DOHH2 (cell line): ENCODE data around the gene IL16.

Experiments used
- H3F3A ChIP-seq: fragments of 200-600 bp; sonication (generic), shearing (Covaris generic); 2 replicates; pipeline ENCODE4 v1.6.0; 2016; ENCODE audit warnings: antibody characterized with exemption, mild to moderate bottlenecking; ENCODE audit not compliant: control insufficient read depth, insufficient read depth
- H3K27ac ChIP-seq: fragments of 200-600 bp; sonication (generic); 2 replicates; pipeline ENCODE4 v1.5.1; 2014; ENCODE audit warnings: low read depth, mild to moderate bottlenecking, low read length, moderate library complexity
- H3K27me3 ChIP-seq: fragments of 200-600 bp; sonication (generic); 2 replicates; pipeline ENCODE4 v1.6.1; 2014; ENCODE audit warnings: mild to moderate bottlenecking, low read length, mixed read lengths; ENCODE audit not compliant: control insufficient read depth
- H3K36me3 ChIP-seq: fragments of 200-600 bp; sonication (generic); 2 replicates; pipeline ENCODE4 v1.6.1; 2014; ENCODE audit warnings: mild to moderate bottlenecking, low read length, moderate library complexity, mixed read lengths; ENCODE audit not compliant: control insufficient read depth
- H3K4me1 ChIP-seq: fragments of 200-600 bp; sonication (generic); 2 replicates; pipeline ENCODE4 v1.6.1; 2014; ENCODE audit warnings: mild to moderate bottlenecking, low read length, mixed read lengths; ENCODE audit not compliant: control insufficient read depth
- H3K4me2 ChIP-seq: fragments of 200-600 bp; sonication (generic); 2 replicates; pipeline ENCODE4 v1.6.0; 2014; ENCODE audit warnings: mild to moderate bottlenecking, low read length, moderate library complexity
- H3K4me3 ChIP-seq: fragments of 200-600 bp; sonication (generic); 2 replicates; pipeline ENCODE4 v1.5.1; 2014; ENCODE audit warnings: mild to moderate bottlenecking, low read length, mixed read lengths
- H3K79me2 ChIP-seq: fragments of 200-600 bp; sonication (generic); 2 replicates; pipeline ENCODE4 v1.6.1; 2014; ENCODE audit warnings: mild to moderate bottlenecking, low read length, mixed read lengths; ENCODE audit not compliant: control insufficient read depth
- H3K9me2 ChIP-seq: fragments of 200-600 bp; sonication (generic); replicated peaks from 2 replicates; pipeline ENCODE4 v1.6.1; 2014; ENCODE audit warnings: mild to moderate bottlenecking, low read length, mixed read lengths; ENCODE audit not compliant: control insufficient read depth
- H3K9me3 ChIP-seq: fragments of 200-600 bp; sonication (generic); 2 replicates; pipeline ENCODE4 v1.6.1; 2014; ENCODE audit warnings: antibody characterized with exemption, low read length, mixed read lengths; ENCODE audit not compliant: control insufficient read depth, insufficient read depth
- H4K20me1 ChIP-seq: fragments of 200-600 bp; sonication (generic); 2 replicates; pipeline ENCODE4 v1.6.0; 2014; ENCODE audit warnings: low read depth, mild to moderate bottlenecking, antibody characterized with exemption, low read length, moderate library complexity; ENCODE audit not compliant: control insufficient read depth, insufficient read depth
- CTCF ChIP-seq: fragments of 200-600 bp; sonication (generic); IDR thresholded peaks from one replicate; pipeline ENCODE4 v1.5.1; 2014; ENCODE audit warnings: antibody characterized with exemption, mild to moderate bottlenecking, low read depth, low read length; ENCODE audit not compliant: poor library complexity, severe bottlenecking
- EZH2phosphoT487 ChIP-seq: fragments of 200-600 bp; sonication (generic); IDR thresholded peaks from 2 replicates; pipeline ENCODE4 v1.6.1; 2017; ENCODE audit warnings: borderline replicate concordance, mild to moderate bottlenecking, antibody characterized with exemption, low read length, moderate library complexity, mixed read lengths

IL16 gene

DNA sequence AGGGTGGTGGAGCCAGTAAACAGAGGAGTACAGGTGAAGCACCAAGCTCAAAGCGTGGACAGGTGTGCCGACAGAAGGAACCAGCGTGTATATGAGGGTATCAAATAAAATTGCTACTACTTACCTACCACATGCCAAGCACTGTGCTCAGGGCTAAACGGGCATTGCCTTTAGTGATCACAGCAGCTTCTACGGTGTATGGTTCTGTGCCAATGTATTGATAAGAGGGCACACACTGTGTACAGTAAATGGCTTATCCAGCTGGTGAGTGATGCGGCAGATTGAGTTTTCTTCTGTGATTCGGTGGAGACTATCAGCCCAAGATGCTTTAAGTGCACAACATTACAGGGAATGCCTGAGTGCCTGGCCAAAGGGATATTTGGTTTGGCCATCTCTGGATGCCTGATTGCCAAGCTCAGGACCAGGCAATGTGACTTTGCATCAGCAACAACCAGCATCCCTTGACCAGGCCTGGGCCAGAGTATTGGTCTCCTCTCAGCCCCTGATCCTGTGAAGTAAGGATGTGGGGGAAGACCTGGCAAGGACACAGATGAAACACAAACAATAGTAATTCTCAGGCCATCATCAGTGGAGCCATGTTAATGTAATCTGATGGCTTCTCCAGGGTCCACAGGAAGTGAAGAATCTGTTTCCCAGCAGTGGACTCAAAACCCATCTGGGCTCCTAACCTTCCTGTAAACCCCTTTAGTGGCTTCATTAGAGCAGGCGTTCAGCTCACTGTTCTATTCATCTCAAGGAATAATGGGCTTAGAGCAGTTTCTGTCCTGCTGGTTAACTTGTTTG is 113.2 kb downstream of the IL16 start:
- no peaks in the 10 kb centered on the region for H4K20me1 ChIP-seq
- H3K9me2 ChIP-seq, result no peaks in the 10 kb centered on the region
- peaks cover 1% of the 10 kb centered on the region for H3K79me2 ChIP-seq
- no peaks in the 10 kb centered on the region for H3K9me3 ChIP-seq
- no peaks in the 10 kb centered on the region for H3K27me3 ChIP-seq
- no peak overlapping the region for H3K27ac ChIP-seq
- H3K4me3 ChIP-seq, result no peak overlapping the region
- H3F3A ChIP-seq, result peaks cover 7% of the 10 kb centered on the region; the same call in 1 of the 2 replicates
- peaks cover 28% of the 10 kb centered on the region for H3K4me1 ChIP-seq
- H3K36me3 ChIP-seq, result peaks cover 77% of the 10 kb centered on the region
- no peak for TF ChIP-seq EZH2phosphoT487
- no peak for TF ChIP-seq CTCF
- H3K4me2 ChIP-seq, result no peak overlapping the region

DNA sequence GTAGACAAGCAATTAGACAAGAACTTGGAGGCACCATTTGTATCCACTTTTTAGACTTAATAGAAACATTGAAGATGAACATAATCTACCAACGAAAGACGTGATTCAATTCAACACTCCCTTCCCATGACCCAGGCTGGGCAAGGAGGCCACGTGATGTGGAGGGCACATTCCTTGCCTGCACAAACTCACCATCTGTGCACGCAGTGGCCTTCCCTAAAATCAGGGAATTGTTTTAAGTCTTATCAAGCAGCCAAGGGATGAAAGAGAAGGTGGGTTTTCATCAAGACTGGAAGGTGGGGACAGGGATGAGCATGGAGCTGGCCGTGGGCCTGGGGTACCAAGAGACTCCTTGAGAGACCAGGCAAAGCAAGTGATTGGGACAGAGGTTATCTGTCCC is 113.8 kb downstream of the IL16 start:
- no peaks in the 10 kb centered on the region for H3K27me3 ChIP-seq
- peaks cover 7% of the 10 kb centered on the region; the same call in 1 of the 2 replicates for H3F3A ChIP-seq
- no peak overlapping the region for H3K27ac ChIP-seq
- TF ChIP-seq EZH2phosphoT487 (no peak), CTCF (no peak)
- H4K20me1 ChIP-seq, result no peaks in the 10 kb centered on the region
- H3K9me3 ChIP-seq, result no peaks in the 10 kb centered on the region
- H3K9me2 ChIP-seq, result no peaks in the 10 kb centered on the region
- no peak overlapping the region for H3K4me2 ChIP-seq
- peaks cover 25% of the 10 kb centered on the region for H3K4me1 ChIP-seq
- no peaks in the 10 kb centered on the region for H3K79me2 ChIP-seq
- H3K36me3 ChIP-seq, result peaks cover 71% of the 10 kb centered on the region
- H3K4me3 ChIP-seq, result no peak overlapping the region

DNA sequence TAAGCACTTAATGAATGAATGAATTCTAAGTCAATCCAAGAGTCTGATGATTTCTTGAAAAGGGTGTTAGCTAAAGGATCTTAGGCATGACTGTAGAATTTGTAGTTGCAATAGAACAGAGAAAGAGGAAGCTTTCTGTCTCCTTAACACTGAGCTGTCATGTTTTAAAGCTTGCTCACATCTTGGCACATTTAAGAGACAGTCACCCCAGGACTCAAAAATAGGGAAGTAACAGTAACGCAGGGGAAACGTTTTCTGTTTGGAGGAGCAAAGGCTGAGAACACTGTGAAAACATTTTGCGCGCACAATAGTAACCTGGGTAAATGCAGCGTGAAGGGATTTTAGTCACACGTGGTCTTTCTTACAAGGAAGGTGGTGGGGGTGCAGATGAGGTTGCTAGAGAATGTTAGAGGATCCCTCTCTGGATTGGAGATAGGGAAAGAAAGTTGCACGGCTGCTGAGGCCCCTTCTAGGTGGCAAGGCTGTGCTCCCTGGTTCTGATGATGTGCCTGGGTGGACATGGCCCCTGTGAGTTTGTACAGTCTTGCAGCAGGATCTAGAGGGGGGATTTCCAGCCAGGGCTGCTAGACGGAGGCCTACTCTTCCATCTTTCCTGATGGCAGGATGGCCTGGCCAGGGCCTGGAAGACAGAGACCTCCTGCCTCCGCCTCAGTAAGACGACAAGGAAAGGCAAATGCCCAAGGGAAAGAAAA is 115.2 kb downstream of the IL16 start:
- TF ChIP-seq EZH2phosphoT487 (no peak), CTCF (no peak)
- Histone ChIP-seq H3K27me3 (no peaks in the 10 kb centered on the region), H3K9me2 (no peaks in the 10 kb centered on the region), H3K4me2 (peak overlapping the region; percentile 53), H3K4me3 (peak overlapping the region; percentile 19), H3K27ac (peak overlapping the region; percentile 66), H3K4me1 (peaks cover 37% of the 10 kb centered on the region), H4K20me1 (no peaks in the 10 kb centered on the region), H3K36me3 (peaks cover 56% of the 10 kb centered on the region), H3K9me3 (no peaks in the 10 kb centered on the region), H3K79me2 (no peaks in the 10 kb centered on the region), H3F3A (peaks cover 7% of the 10 kb centered on the region; the same call in 1 of the 2 replicates)
